Gastrocnemius medialis (tissue), 4 donors: ENCODE results near the gene TMEM164.

ENCODE experiments used
- POLR2A ChIP-seq, 2 donors: fragments of 450-650 bp; IDR thresholded peaks; one replicate each; pipeline ENCODE4 v1.6.1; 2017; ENCODE audit warnings: antibody characterized with exemption in 2 of 2, mild to moderate bottlenecking in 2 of 2, moderate library complexity in 2 of 2
- TF ChIP-seq, protein P1 (sequence below), 5 experiments: fragments of 450-650 bp in 3 of 5; fragments of 200-600 bp in 2 of 5; sonication (generic) in 2 of 5; IDR thresholded peaks in 4 of 5; conservative IDR thresholded peaks in 1 of 5; 1 replicate in 4 of 5; 2 replicates in 1 of 5; pipeline ENCODE4 v1.5.1; 2016 to 2019; ENCODE audit warnings: antibody characterized with exemption in 5 of 5, mild to moderate bottlenecking in 3 of 5, moderate library complexity in 3 of 5

DNA sequence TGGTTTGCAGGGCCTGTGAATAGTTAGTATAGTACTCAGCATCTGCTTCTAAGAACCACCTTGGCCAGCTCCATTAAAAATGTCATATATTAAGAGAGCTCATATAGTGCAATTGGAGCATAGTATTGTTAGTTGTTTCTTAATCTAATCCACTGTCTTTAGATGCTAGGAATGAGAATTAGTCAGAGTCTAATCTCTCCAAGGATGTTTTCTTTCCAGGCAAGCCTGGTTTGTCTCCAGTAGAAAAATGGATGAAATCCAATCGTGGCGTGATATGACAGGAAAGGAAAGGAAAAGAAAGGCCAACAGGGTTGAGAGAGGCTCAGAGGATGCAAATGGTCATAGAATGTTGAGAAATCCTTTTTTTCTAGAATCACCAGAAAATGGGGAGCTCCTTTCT lies 15.0 kb upstream of the TMEM164 start:
- TF ChIP-seq, protein P1, sequence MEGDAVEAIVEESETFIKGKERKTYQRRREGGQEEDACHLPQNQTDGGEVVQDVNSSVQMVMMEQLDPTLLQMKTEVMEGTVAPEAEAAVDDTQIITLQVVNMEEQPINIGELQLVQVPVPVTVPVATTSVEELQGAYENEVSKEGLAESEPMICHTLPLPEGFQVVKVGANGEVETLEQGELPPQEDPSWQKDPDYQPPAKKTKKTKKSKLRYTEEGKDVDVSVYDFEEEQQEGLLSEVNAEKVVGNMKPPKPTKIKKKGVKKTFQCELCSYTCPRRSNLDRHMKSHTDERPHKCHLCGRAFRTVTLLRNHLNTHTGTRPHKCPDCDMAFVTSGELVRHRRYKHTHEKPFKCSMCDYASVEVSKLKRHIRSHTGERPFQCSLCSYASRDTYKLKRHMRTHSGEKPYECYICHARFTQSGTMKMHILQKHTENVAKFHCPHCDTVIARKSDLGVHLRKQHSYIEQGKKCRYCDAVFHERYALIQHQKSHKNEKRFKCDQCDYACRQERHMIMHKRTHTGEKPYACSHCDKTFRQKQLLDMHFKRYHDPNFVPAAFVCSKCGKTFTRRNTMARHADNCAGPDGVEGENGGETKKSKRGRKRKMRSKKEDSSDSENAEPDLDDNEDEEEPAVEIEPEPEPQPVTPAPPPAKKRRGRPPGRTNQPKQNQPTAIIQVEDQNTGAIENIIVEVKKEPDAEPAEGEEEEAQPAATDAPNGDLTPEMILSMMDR (IDR thresholded peaks at IDR 0.05 in 4 of 5, conservative IDR thresholded peaks at IDR 0.05 in 1 of 5): no peak
- no peak for TF ChIP-seq POLR2A (IDR thresholded peaks at IDR 0.05)
